C1 segment of cervical spinal cord (tissue), 14 donors: ENCODE data around the gene SLC25A44.
"Not testable (repeated sequence)": the region's sequence is repeated elsewhere in the genome, so short reads cannot be mapped to it uniquely, and the experiment has no call there.

Source experiments
- DNase-seq, 14 donors: peaks; one replicate each; lab custom pipeline; 2025; lab: John Stamatoyannopoulos, UW

SLC25A44 gene

DNA sequence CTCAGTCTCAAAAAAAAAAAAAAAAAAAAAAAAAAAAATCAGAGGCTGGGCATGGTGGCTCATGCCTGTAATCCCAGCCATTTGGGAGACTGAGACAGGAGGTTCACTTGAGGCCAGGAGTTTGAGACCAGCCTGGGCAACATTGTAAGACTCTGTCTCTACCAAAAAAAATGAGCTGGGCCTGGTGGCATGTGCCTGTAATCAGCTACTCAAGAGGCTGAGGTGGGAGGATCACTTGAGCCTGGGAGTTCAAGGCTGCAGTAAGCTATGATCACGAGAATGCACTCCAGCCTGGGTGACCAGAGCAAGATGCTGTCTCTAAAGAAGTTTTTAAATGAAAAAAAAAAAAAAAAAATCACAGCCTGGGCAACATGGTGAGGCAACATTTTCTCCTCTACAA, 30.2 kb upstream of the SLC25A44 start:
- no peak for DNase-seq

GRCh38 chr1:156164125-156164831, 29.6 kb upstream of the SLC25A44 start:
- no peak for DNase-seq

DNA sequence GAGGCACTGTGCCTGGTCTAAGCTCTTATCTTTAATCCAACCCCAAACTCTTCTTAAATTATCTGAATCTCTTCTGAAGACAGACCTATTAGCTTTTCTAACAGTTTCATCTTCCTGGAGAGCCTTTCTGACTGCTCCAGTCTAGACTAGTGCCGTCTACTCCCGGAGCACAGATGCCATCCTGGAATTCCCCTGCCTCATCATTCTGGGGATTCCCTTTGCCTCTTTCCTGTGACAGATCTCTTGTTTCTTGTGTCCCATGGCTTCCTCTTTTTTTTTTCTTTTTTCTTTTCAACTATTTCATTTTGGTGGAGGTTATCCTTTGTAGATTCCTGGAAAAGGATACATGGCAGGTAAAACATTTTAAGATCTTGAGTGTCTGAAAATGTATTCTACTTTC, 28.8 kb upstream of the SLC25A44 start:
- DNase-seq = no peak

DNA sequence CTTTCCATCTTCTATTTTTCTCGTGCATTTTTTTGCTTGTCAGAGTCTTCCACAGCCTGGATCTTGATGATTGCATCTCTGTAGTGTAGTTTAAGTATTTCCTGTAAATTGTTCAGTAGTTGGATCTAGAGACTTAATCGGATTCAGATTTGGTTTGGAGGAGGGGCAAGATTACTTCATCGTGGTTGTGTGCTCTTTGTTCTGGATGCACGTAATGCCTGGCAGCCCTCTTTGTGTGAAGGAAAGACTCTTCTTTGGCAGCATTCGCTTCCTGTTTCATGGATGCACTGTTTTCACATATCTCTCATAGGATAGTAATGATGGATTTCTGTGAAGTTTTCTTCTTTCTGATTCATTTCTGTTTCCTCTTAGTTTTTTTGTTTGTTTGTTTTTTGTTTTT, 26.4 kb upstream of the SLC25A44 start:
- no peak for DNase-seq

- no peak for DNase-seq
Observed at GRCh38 chr1:156172696-156173470, 21.0 kb upstream of the SLC25A44 start.

DNA sequence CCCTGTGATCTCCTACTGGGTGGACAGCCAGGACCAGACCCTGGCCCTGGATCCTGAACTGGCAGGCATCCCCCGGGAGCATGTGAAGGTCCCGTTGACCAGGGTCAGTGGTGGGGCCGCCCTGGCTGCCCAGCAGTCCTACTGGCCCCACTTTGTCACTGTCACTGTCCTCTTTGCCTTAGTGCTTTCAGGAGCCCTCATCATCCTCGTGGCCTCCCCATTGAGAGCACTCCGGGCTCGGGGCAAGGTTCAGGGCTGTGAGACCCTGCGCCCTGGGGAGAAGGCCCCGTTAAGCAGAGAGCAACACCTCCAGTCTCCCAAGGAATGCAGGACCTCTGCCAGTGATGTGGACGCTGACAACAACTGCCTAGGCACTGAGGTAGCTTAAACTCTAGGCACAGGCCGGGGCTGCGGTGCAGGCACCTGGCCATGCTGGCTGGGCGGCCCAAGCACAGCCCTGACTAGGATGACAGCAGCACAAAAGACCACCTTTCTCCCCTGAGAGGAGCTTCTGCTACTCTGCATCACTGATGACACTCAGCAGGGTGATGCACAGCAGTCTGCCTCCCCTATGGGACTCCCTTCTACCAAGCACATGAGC, 17.2 kb upstream of the SLC25A44 start:
- no peak for DNase-seq

- no peak for DNase-seq
Observed at GRCh38 chr1:156177919-156178654, 15.8 kb upstream of the SLC25A44 start.

DNA sequence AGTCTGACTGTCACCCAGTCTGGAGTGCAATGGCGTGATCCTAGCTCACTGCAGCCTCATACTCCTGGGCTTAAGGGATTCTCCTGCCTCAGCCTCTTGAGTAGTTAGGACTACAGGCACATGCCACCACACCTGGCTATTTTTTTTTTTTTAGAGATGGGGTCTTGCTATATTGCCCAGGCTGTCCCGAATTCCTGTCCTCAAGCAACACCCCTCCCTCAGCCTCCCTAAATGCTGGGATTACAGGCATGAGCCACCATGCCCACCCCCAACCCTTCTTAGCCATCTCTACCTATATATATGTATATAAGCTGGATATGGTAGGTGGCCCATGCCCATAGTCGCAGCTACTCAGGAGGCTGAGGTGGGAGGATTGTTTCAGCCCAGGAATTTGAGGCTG, 13.4 kb upstream of the SLC25A44 start:
- no peak for DNase-seq

DNA sequence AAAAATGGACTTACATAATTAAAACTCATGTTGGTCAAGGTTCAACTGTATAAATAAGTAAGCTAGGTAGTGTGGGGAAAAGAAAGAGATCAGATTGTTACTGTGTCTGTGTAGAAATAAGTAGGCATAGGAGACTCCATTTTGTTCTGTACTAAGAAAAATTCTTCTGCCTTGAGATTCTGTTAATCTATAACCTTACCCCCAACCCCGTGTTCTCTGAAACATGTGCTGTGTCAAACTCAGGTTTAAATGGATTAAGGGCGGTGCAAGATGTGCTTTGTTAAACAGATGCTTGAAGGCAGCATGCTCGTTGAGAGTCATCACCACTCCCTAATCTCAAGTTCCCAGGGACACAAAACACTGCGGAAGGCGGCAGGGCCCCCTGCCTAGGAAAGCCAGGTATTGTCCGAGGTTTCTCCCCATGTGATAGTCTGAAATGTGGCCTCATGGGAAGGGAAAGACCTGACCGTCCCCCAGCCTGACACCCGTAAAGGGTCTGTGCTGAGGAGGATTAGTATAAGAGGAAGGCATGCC, 12.4 kb upstream of the SLC25A44 start:
- not testable (repeated sequence) for DNase-seq

- DNase-seq = not testable (repeated sequence)
Observed at GRCh38 chr1:156182010-156182779, 11.7 kb upstream of the SLC25A44 start.

- DNase-seq = not testable (repeated sequence)
Observed at GRCh38 chr1:156186347-156187177, 7.3 kb upstream of the SLC25A44 start.

GRCh38 chr1:156190265-156190664, 3.6 kb upstream of the SLC25A44 start:
- not testable (repeated sequence) for DNase-seq

GRCh38 chr1:156191292-156191964, 2.5 kb upstream of the SLC25A44 start:
- DNase-seq = no peak

DNA sequence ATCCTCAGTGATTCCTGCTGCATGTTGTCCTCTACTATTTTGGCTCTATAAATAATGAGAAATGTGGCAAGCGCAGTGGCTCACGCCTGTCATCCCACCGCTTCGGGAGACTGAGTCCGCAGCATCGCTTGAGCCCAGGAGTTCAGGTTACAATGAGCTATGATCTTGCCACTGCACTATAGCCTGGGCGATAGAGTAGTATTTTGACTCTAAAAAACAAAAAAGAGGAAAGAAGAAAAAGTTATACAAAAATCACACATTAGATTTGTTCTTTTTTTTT, 756 bp upstream of the SLC25A44 start:
- DNase-seq = no peak

DNA sequence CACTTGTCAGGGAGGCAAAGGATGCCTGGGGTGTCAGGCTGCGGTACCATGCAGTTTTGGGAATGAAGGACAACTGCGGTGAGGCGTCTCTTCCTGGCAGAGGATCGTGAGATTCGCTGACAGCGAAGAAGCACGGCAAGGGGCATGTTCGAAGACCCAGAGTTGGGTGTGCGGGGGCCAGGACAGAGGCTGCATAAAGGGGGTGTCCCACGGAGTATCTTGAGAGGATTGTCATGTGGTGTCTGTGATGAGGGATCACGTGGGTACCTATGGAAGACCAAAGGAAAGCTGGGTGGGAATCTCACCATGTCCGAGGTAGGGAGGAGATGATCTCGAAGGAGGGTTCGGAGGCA, 372 bp downstream of the SLC25A44 start:
- DNase-seq = no peak

GRCh38 chr1:156195853-156196252, 1.9 kb downstream of the SLC25A44 start:
- no peak for DNase-seq

DNA sequence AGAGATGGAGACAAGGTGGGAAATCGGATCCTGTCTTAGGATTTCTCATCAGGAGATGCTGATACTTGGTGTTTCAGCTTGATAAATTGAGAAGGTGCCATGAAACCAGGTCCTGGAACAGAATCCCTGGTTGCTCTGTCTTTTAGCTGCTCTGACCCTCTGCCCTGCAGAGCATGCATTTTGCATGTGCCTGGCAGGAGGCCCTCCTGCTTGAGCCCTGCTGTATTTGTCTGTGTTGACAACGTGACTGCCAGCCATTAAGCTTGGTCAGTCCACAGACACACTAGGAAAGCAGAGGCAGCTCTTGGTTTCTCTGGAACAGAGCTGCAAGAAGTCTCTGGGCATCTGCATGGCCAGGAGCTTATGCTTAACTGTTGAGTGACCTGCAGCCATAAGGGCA, 2.5 kb downstream of the SLC25A44 start:
- DNase-seq = no peak

GRCh38 chr1:156198831-156199349, 5.0 kb downstream of the SLC25A44 start:
- no peak for DNase-seq

DNA sequence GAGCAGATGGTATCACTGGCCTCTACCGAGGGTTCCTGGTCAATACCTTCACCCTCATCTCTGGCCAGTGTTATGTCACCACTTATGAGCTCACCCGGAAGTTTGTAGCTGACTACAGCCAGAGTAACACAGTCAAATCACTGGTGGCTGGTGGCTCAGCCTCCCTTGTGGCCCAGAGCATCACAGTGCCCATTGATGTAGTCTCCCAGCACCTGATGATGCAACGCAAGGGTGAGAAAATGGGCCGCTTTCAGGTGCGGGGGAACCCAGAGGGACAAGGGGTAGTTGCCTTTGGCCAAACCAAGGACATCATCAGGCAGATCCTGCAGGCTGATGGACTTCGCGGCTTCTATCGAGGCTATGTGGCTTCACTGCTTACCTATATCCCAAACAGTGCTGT, 6.1 kb downstream of the SLC25A44 start:
- no peak for DNase-seq

- no peak for DNase-seq
Observed at GRCh38 chr1:156203331-156203730, 9.4 kb downstream of the SLC25A44 start.
